Loucy (cell line): ENCODE measurements around the gene TMEM35A.

Experiments
- H2AFZ ChIP-seq: fragments of 200-600 bp; sonication (generic); 2 replicates; pipeline ENCODE4 v1.6.0; 2016; ENCODE audit warnings: antibody characterized with exemption, mild to moderate bottlenecking, low read length, moderate library complexity
- H3F3A ChIP-seq: fragments of 200-600 bp; 2 replicates; pipeline ENCODE4 v1.6.0; 2016; ENCODE audit warnings: antibody characterized with exemption, low read depth, mild to moderate bottlenecking
- H3K27me3 ChIP-seq: fragments of 200-600 bp; sonication (generic); 2 replicates; pipeline ENCODE4 v1.6.1; 2014; ENCODE audit warnings: low read length, mild to moderate bottlenecking; ENCODE audit not compliant: insufficient read depth, poor library complexity, severe bottlenecking
- H3K36me3 ChIP-seq: fragments of 200-600 bp; sonication (generic); 2 replicates; pipeline ENCODE4 v1.6.1; 2016; ENCODE audit warnings: low read length; ENCODE audit not compliant: insufficient read depth
- H3K4me1 ChIP-seq: fragments of 200-600 bp; sonication (generic); 2 replicates; pipeline ENCODE4 v1.5.1; 2014; ENCODE audit warnings: low read length, mild to moderate bottlenecking; ENCODE audit not compliant: insufficient read depth, poor library complexity, severe bottlenecking
- H3K4me2 ChIP-seq: fragments of 200-600 bp; sonication (generic); 2 replicates; pipeline ENCODE4 v1.6.0; 2014; ENCODE audit warnings: antibody characterized with exemption, low read length, low read depth, mild to moderate bottlenecking; ENCODE audit not compliant: poor library complexity, severe bottlenecking
- H3K4me3 ChIP-seq: fragments of 200-600 bp; sonication (generic); 2 replicates; pipeline ENCODE4 v1.5.1; 2014; ENCODE audit warnings: low read length, mild to moderate bottlenecking, mixed read lengths; ENCODE audit not compliant: poor library complexity, severe bottlenecking
- H3K79me2 ChIP-seq: fragments of 200-600 bp; sonication (generic); 2 replicates; pipeline ENCODE4 v1.6.1; 2014; ENCODE audit warnings: low read length; ENCODE audit not compliant: insufficient read depth
- H3K9ac ChIP-seq: fragments of 200-600 bp; sonication (generic); 2 replicates; pipeline ENCODE4 v1.6.0; 2014; ENCODE audit warnings: mild to moderate bottlenecking, low read depth, low read length, moderate library complexity; ENCODE audit not compliant: poor library complexity, severe bottlenecking
- H3K9me2 ChIP-seq: fragments of 200-600 bp; sonication (generic); replicated peaks from 2 replicates; pipeline ENCODE4 v1.6.1; 2016; ENCODE audit warnings: low read depth, low read length, mixed read lengths
- H3K9me3 ChIP-seq: fragments of 200-600 bp; sonication (generic); 2 replicates; pipeline ENCODE4 v1.6.1; 2014; ENCODE audit warnings: mild to moderate bottlenecking, antibody characterized with exemption, low read length, low read depth; ENCODE audit not compliant: insufficient read depth
- H4K20me1 ChIP-seq: fragments of 200-600 bp; sonication (generic); 2 replicates; pipeline ENCODE4 v1.6.0; 2014; ENCODE audit warnings: antibody characterized with exemption, low read length, mild to moderate bottlenecking; ENCODE audit not compliant: insufficient read depth, poor library complexity, severe bottlenecking
- EZH2phosphoT487 ChIP-seq: fragments of 200-600 bp; IDR thresholded peaks from 2 replicates; pipeline ENCODE4 v1.6.1; 2018; ENCODE audit warnings: antibody characterized with exemption, mild to moderate bottlenecking, moderate library complexity, borderline replicate concordance
- TF ChIP-seq, protein P1 (sequence below): fragments of 200-600 bp; sonication (generic); conservative IDR thresholded peaks from 2 replicates; pipeline ENCODE4 v1.5.1; 2014; ENCODE audit warnings: mild to moderate bottlenecking, antibody characterized with exemption, low read length

The TMEM35A gene

DNA sequence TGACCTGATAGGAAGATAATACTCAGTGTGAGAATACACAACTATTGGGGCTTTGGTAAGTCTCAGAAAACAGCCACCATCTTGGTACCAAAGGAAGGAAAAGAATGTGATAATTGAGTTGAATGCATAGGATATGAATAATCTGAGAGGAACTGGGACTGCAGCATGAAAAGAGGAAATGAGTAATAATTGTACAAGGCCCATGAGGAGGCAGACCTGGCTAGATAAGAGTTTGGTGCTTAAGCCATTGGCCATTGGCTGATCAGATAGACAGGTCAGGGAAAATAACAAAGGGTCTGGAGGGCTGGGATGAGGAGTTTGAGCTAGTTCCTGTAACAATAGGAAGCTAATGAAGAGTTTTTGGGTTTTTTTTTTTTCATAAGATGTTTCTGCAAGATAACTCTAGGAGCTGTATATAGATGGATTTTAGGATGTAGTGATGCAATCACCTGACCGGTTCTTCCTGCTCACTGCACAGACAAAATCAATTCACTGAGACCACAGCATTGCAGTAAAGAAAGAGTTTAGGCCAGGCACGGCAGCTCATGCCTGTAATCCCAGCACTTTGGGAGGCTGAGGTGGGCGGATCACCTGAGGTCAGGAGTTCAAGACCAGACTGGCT, 21.5 kb upstream of the TMEM35A start:
- no peaks in the 10 kb centered on the region for H4K20me1 ChIP-seq
- no peaks in the 10 kb centered on the region; the same call in 1 of the 2 replicates for H3F3A ChIP-seq
- peaks cover 2% of the 10 kb centered on the region for H3K4me1 ChIP-seq
- no peaks in the 10 kb centered on the region for H3K36me3 ChIP-seq
- H3K9ac ChIP-seq, result no peak overlapping the region
- H2AFZ ChIP-seq, result peak overlapping the region; percentile 19; the same call in 1 of the 2 replicates
- no peak overlapping the region for H3K4me3 ChIP-seq
- H3K9me2 ChIP-seq, result no peaks in the 10 kb centered on the region
- H3K79me2 ChIP-seq, result no peaks in the 10 kb centered on the region
- TF ChIP-seq EZH2phosphoT487, result no peak
- TF ChIP-seq, protein P1, sequence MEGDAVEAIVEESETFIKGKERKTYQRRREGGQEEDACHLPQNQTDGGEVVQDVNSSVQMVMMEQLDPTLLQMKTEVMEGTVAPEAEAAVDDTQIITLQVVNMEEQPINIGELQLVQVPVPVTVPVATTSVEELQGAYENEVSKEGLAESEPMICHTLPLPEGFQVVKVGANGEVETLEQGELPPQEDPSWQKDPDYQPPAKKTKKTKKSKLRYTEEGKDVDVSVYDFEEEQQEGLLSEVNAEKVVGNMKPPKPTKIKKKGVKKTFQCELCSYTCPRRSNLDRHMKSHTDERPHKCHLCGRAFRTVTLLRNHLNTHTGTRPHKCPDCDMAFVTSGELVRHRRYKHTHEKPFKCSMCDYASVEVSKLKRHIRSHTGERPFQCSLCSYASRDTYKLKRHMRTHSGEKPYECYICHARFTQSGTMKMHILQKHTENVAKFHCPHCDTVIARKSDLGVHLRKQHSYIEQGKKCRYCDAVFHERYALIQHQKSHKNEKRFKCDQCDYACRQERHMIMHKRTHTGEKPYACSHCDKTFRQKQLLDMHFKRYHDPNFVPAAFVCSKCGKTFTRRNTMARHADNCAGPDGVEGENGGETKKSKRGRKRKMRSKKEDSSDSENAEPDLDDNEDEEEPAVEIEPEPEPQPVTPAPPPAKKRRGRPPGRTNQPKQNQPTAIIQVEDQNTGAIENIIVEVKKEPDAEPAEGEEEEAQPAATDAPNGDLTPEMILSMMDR, result no peak
- H3K9me3 ChIP-seq, result no peaks in the 10 kb centered on the region
- no peak overlapping the region for H3K4me2 ChIP-seq
- no peaks in the 10 kb centered on the region for H3K27me3 ChIP-seq

DNA sequence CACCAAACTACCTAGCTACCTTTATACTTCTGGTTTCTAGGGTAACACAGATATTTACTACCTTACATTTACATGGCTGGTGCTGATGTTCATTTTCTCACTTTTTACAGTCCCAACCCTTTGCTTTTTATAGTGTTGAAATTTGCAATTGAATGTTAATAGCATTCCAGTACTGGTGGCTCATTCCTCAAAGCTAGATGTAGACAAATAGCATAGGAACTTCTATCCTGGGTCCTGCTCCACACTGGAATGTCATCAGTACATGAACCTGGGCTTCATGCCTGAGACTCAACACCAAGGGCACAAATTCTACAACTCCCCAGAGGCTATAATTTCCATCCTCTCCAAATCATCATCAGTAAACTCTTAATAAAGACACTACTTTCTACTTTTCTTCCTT, 16.5 kb upstream of the TMEM35A start:
- H3K4me3 ChIP-seq, result no peak overlapping the region
- no peaks in the 10 kb centered on the region for H3K9me3 ChIP-seq
- H3K9me2 ChIP-seq, result no peaks in the 10 kb centered on the region
- no peaks in the 10 kb centered on the region for H3K27me3 ChIP-seq
- H3K4me2 ChIP-seq, result no peak overlapping the region
- no peak overlapping the region for H2AFZ ChIP-seq
- H3K36me3 ChIP-seq, result no peaks in the 10 kb centered on the region
- no peaks in the 10 kb centered on the region for H3K79me2 ChIP-seq
- no peaks in the 10 kb centered on the region for H4K20me1 ChIP-seq
- H3K4me1 ChIP-seq, result no peaks in the 10 kb centered on the region
- no peak overlapping the region for H3K9ac ChIP-seq
- TF ChIP-seq, protein P1, result no peak
- no peak for TF ChIP-seq EZH2phosphoT487
- no peaks in the 10 kb centered on the region for H3F3A ChIP-seq

DNA sequence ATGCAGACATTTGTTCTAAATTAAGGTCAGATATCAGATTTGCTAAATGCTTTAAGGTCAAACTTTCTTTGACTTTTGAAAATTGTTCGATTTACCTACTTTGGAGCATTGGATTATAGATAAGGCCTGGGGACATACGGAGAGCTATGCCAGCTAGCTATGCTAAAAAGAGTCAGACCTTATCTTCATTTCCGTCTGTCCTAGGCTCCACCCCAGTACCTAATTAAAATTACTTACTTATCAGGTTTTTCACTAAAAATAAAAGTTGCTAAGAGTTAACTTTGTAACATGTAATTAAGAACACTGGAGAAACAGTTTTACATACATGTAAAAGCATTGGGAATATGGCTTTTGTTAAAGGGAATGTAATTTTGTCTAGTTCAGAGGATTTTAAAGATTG, 7.1 kb upstream of the TMEM35A start:
- H3K4me3 ChIP-seq, result no peak overlapping the region
- H3K4me1 ChIP-seq, result no peaks in the 10 kb centered on the region
- no peak overlapping the region for H3K4me2 ChIP-seq
- no peaks in the 10 kb centered on the region for H3K9me3 ChIP-seq
- no peak for TF ChIP-seq EZH2phosphoT487
- TF ChIP-seq, protein P1, result no peak
- H3F3A ChIP-seq, result no peaks in the 10 kb centered on the region
- no peaks in the 10 kb centered on the region for H3K9me2 ChIP-seq
- H3K36me3 ChIP-seq, result no peaks in the 10 kb centered on the region
- no peak overlapping the region for H2AFZ ChIP-seq
- H3K9ac ChIP-seq, result no peak overlapping the region
- no peaks in the 10 kb centered on the region for H4K20me1 ChIP-seq
- no peaks in the 10 kb centered on the region for H3K79me2 ChIP-seq
- no peaks in the 10 kb centered on the region for H3K27me3 ChIP-seq
